Psoas muscle (tissue), 8 donors: Measurements from ENCODE around the gene USP9Y. TPM values are rescaled to one million over a fixed set of nuclear protein-coding genes. Genes with fewer than 3 reads are reported as not detected.

Experiments
- ATAC-seq, 4 donors: fragments of 200-7000 bp; cut with Tn5 transposase; one replicate each; pipeline ENCODE4 v1.9.1; 2020; ENCODE audit warnings: moderate library complexity in 3 of 4, mild to moderate bottlenecking in 2 of 4
- DNase-seq, 2 donors: peaks; one replicate each; pipeline ENCODE4 v3.0.0-alpha.2; 2020
- H3K27ac ChIP-seq: fragments of 200-600 bp; one replicate; pipeline ENCODE4 v1.8.0; 2022
- H3K27me3 ChIP-seq, 3 donors: fragments of 200-600 bp in 1 of 3; one replicate each; pipeline versions ENCODE4 v1.6.1 to v1.8.0; 2013 to 2022; ENCODE audit warnings: low read length in 2 of 3, mild to moderate bottlenecking in 2 of 3, moderate library complexity in 1 of 3; ENCODE audit not compliant: insufficient read depth in 3 of 3
- H3K36me3 ChIP-seq, 2 donors: fragments of 200-600 bp in 1 of 2; one replicate each; pipeline versions ENCODE4 v1.6.1 to v1.8.0; 2013 to 2022; ENCODE audit warnings: low read depth in 1 of 2, mild to moderate bottlenecking in 1 of 2, moderate library complexity in 1 of 2; ENCODE audit not compliant: insufficient read depth in 1 of 2
- H3K4me1 ChIP-seq: fragments of 200-600 bp; one replicate; pipeline ENCODE4 v1.8.0; 2022
- H3K4me3 ChIP-seq: fragments of 200-600 bp; one replicate; pipeline ENCODE4 v1.8.0; 2022; ENCODE audit warnings: mild to moderate bottlenecking
- H3K9me3 ChIP-seq: fragments of 200-600 bp; one replicate; pipeline ENCODE4 v1.8.0; 2022
- CTCF ChIP-seq: fragments of 200-600 bp; IDR thresholded peaks from one replicate; pipeline ENCODE4 v1.8.0; 2022; ENCODE audit warnings: antibody characterized with exemption
- WGBS, 3 donors: extraction: QIAGEN DNeasy Blood & Tissue Kit; methylation state at CpG; one replicate each; pipeline versions ENCODE4 v1.1.6 to v1.1.7; 2013; 5-methylcytosine and 5-hydroxymethylcytosine counted together
- intact Hi-C, 2 donors: fragments of 100-400 bp; cut with DNase I; formaldehyde crosslinking; loops; one replicate each; pipeline versions ENCODE4 v1.11.0 to v1.14.2; 2022
- polyA plus RNA-seq, 3 donors: library from polyadenylated mRNA; stranded (reverse); fragments of 200-250 nt; gene quantifications; one replicate each; pipeline ENCODE4 v1.2.3, GENCODE V29; 2013
- total RNA-seq, 4 donors: library from RNA; stranded (reverse); fragmentation: NEBNext Ultra II Directional in 2 of 4; extraction: Animal tissue kit (Norgen Biotek cat#: 25700) in 2 of 4; gene quantifications; one replicate each; pipeline versions ENCODE4 v1.2.1 to v1.2.4, GENCODE V29; 2021 to 2023
- donor health status: healthy with polysubstance abuse.
- donor health status: DM: no; HTN: no; CAD: no; lungs with moderate emphysema.
- donor health status: Bipolar disorder and iron deficiency.
- donor health status: healthy.
- donor health status: DM: yes; HTN: yes; CAD: no.
- donor health status: DM: no; HTN: no; CAD: no.
- donor health status: DM: no; HTN: no; CAD: no.
- donor health status: DM: yes; HTN: yes; CAD: no.

The USP9Y gene
- total and polyA plus RNA-seq, 7 donors: 3.2 to 5.5 TPM; not detected in 5

- 73 to 89% methylated on average over 2 of the region's 2 CpGs; no CpG with 5 or more reads in 1 of the 3 donors for WGBS, 3 donors
- Histone ChIP-seq H3K27ac (no peak overlapping the region), H3K36me3 (no peaks in the 10 kb centered on the region), H3K4me1 (no peaks in the 10 kb centered on the region), H3K27me3 (no peaks in the 10 kb centered on the region), H3K9me3 (no peaks in the 10 kb centered on the region), H3K4me3 (no peak overlapping the region)
- no peak for ATAC-seq
- TF ChIP-seq CTCF: no peak
- no peak for DNase-seq
- intact Hi-C loops: no loop called here
Observed at GRCh38 chrY:12700087-12700486, 944 bp upstream of the USP9Y start.

- H3K9me3 ChIP-seq: no peaks in the 10 kb centered on the region
- no peaks in the 10 kb centered on the region for H3K4me1 ChIP-seq
- no peak for DNase-seq
- no peak for ATAC-seq
- no peak overlapping the region for H3K4me3 ChIP-seq
- WGBS, 3 donors: 64 to 86% methylated on average over 1 of the region's 1 CpG; no CpG with 5 or more reads in 1 of the 3 donors
- intact Hi-C loops: no loop called here
- H3K27me3 ChIP-seq: no peaks in the 10 kb centered on the region
- no peak overlapping the region for H3K27ac ChIP-seq
- no peak for TF ChIP-seq CTCF
- no peaks in the 10 kb centered on the region for H3K36me3 ChIP-seq
Observed at GRCh38 chrY:12702174-12702573, 1.1 kb downstream of the USP9Y start.

- H3K9me3 ChIP-seq: no peaks in the 10 kb centered on the region
- intact Hi-C loops: no loop called here
- TF ChIP-seq CTCF: no peak
Observed at GRCh38 chrY:12710460-12710859, 9.4 kb downstream of the USP9Y start.

GRCh38 chrY:12715376-12715775 is 14.3 kb downstream of the USP9Y start:
- Histone ChIP-seq H3K27me3 (no peaks in the 10 kb centered on the region), H3K27ac (no peak overlapping the region), H3K9me3 (no peaks in the 10 kb centered on the region), H3K36me3 (no peaks in the 10 kb centered on the region), H3K4me1 (no peaks in the 10 kb centered on the region), H3K4me3 (no peak overlapping the region)
- DNase-seq (no peak), ATAC-seq (no peak)
- 95 to 98% methylated on average over 6 of the region's 6 CpGs; no CpG with 5 or more reads in 1 of the 3 donors for WGBS, 3 donors
- intact Hi-C loops: no loop called here
- no peak for TF ChIP-seq CTCF

More at GRCh38 chrY:12710460-12710859, 9.4 kb downstream of the USP9Y start:
- H3K4me3 ChIP-seq: no peak overlapping the region
- H3K4me1 ChIP-seq: no peaks in the 10 kb centered on the region
- H3K36me3 ChIP-seq: no peaks in the 10 kb centered on the region
- no peak overlapping the region for H3K27ac ChIP-seq
- no peaks in the 10 kb centered on the region for H3K27me3 ChIP-seq
- DNase-seq: no peak
- ATAC-seq: no peak
- 42 to 44% methylated on average over 2 of the region's 2 CpGs; no CpG with 5 or more reads in 1 of the 3 donors for WGBS, 3 donors

GRCh38 chrY:12729746-12730145 is 28.7 kb downstream of the USP9Y start:
- H3K27ac ChIP-seq: no peak overlapping the region
- no peak for TF ChIP-seq CTCF
- intact Hi-C loops: no loop called here
- H3K4me1 ChIP-seq: no peaks in the 10 kb centered on the region
- H3K27me3 ChIP-seq: no peaks in the 10 kb centered on the region
- ATAC-seq (no peak), DNase-seq (no peak)
- no peaks in the 10 kb centered on the region for H3K36me3 ChIP-seq
- no peak overlapping the region for H3K4me3 ChIP-seq
- WGBS, 3 donors: 68 to 100% methylated on average over 2 of the region's 2 CpGs; no CpG with 5 or more reads in 1 of the 3 donors
- no peaks in the 10 kb centered on the region for H3K9me3 ChIP-seq
